A549 treated with GW870086 at 1 μM for 4 hours (cell line): ENCODE measurements around the gene GSS. TPM values are rescaled to one million over a fixed set of nuclear protein-coding genes. Genes with fewer than 3 reads are reported as not detected.

Experiments used
- total RNA-seq: library from RNA; stranded (reverse); fragments of 200-300 nt; extraction: Qiagen RNA extraction; gene quantifications from 5 replicates; pipeline ENCODE4 v1.2.3, GENCODE V29; 2022; ENCODE audit warnings: low read depth

GSS gene
- total RNA-seq: 55.8 to 62.6 TPM (median 57.7 TPM) in 5 replicates

DNA sequence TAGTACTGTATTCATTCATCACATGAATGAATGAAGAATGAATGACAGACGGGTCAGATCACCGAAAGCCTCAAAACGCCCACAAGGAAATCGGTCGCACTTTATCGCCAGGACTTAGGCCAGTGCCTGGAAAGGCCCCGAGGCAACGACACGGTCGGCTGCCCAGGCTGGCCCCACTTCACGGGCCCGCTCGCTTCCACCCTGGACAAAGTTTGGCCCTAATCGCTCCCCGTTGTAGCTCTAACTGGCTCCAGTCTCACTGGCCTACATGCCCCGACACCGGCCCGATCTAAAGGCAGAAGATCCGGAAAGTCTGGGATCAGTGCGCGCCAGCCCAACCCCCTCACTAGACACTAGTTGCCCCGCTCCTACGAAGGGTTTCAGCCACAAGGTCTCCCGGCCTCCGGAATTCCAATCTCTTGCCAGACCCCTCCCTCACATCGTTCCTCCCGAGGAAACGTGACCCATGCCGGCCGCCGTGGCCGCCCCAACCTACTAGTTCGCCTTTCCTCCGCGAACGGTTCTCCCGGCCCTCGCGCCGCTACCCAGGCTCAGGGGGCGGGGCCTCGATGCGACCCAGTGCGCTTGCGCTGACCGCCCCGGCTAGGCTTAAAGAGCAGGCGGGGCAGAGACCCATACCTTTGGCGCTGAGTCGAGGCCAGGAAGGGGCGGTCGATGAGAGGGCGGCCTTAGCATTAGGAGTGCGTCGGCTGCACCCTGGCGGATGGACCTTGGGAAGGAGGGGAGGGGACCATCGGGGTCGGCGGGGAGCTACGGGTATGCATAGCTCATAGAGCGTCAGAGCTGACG is at the start of gene GSS, which contains the start of gene MYH7B:
Gene GSS, minus strand, starts transcription at position 576 of the 810 bp plus-strand sequence. CDS start 3,954 bp downstream, outside the sequence.
Gene MYH7B, plus strand, starts transcription at position 638 of the 810 bp plus-strand sequence. CDS start 22,138 bp downstream, outside the sequence.

Other genes with a start within 250 kb of the GSS start
- gene NCOA6, start 130.2 kb downstream of the GSS start, total RNA-seq: 17.4 to 21.5 TPM (median 19.1 TPM) in 5 replicates
- gene GGT7, start 83.0 kb downstream of the GSS start, total RNA-seq: 5.2 to 8.9 TPM (median 8.0 TPM) in 5 replicates
- gene ACSS2, start 79.2 kb downstream of the GSS start, total RNA-seq: 9.4 to 11.9 TPM (median 10.7 TPM) in 5 replicates
- gene MYH7B, start 62 bp upstream of the GSS start, total RNA-seq: 0.06 to 0.19 TPM (median 0.12 TPM) in 5 replicates
- 57.0 to 62.5 TPM (median 60.6 TPM) in 5 replicates for gene TRPC4AP, start 137.0 kb upstream of the GSS start, total RNA-seq
- gene EDEM2, start 191.5 kb upstream of the GSS start, total RNA-seq: 45.7 to 58.4 TPM (median 54.9 TPM) in 5 replicates
- 106 to 153 TPM (median 145 TPM) in 5 replicates for gene PROCR, start 216.3 kb upstream of the GSS start, total RNA-seq